HG03460 (cell line): ENCODE measurements around the gene REPS1.

Experiments used
- ATAC-seq: cut with Tn5 transposase; IDR thresholded peaks from one replicate; pipeline ENCODE4 v1.9.1; 2021; ENCODE audit not compliant: unreplicated experiment

Gene REPS1

GRCh38 chr6:138862456-138862855 lies 125.6 kb downstream of the REPS1 start:
- ATAC-seq = no peak

GRCh38 chr6:138857775-138858174 lies 130.3 kb downstream of the REPS1 start:
- ATAC-seq = no peak

- no peak for ATAC-seq
Observed at GRCh38 chr6:138856654-138857053, 131.4 kb downstream of the REPS1 start.
